GM13976 (cell line): ENCODE data around the gene OR52E5.

Experiments
- DNase-seq: peaks from one replicate; pipeline ENCODE4 v3.0.0; 2012; ENCODE audit warnings: low spot score
- in situ Hi-C: fragments of 300-500 bp; cut with MboI; formaldehyde crosslinking; loops from one replicate; pipeline ENCODE4 v1.12.0; 2022; ENCODE audit warnings: low sequenced_read_pairs, mixed read lengths, inconsistent platforms; ENCODE audit not compliant: unreplicated experiment
- TF ChIP-seq, protein P1 (sequence below): IDR thresholded peaks from 2 replicates; pipeline ENCODE4 v1.5.1; 2012; ENCODE audit warnings: borderline replicate concordance, mild to moderate bottlenecking; ENCODE audit not compliant: insufficient read depth; ENCODE audit errors: extremely low read depth, missing control alignments, control extremely low read depth

The OR52E5 gene

DNA sequence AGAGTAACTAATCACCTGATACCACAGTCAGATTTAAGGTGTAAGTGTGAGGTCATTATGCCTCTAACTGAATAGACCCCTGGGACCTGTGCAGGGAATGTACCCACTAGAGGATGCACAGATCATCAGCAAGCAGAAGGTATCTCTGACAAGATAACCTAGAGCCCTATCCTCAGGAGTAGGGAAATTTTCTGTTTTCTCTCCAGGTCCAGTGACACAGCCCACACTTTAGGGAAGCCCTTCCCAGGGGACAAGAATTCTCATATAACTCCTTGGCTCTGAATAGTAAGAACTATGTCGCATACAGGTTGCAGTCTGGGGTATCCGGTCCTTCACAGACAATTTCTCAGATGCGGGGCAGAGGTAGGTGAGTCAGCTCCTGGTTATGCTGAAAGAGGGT lies at the start of gene OR52E5:
TSS of gene OR52E5 (plus strand) at position 301 of the 400 bp plus-strand sequence. CDS start 7,569 bp downstream, outside the sequence.
- in situ Hi-C loops, result no loop called here
- no peak for DNase-seq
- TF ChIP-seq, protein P1, sequence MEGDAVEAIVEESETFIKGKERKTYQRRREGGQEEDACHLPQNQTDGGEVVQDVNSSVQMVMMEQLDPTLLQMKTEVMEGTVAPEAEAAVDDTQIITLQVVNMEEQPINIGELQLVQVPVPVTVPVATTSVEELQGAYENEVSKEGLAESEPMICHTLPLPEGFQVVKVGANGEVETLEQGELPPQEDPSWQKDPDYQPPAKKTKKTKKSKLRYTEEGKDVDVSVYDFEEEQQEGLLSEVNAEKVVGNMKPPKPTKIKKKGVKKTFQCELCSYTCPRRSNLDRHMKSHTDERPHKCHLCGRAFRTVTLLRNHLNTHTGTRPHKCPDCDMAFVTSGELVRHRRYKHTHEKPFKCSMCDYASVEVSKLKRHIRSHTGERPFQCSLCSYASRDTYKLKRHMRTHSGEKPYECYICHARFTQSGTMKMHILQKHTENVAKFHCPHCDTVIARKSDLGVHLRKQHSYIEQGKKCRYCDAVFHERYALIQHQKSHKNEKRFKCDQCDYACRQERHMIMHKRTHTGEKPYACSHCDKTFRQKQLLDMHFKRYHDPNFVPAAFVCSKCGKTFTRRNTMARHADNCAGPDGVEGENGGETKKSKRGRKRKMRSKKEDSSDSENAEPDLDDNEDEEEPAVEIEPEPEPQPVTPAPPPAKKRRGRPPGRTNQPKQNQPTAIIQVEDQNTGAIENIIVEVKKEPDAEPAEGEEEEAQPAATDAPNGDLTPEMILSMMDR, result no peak

DNA sequence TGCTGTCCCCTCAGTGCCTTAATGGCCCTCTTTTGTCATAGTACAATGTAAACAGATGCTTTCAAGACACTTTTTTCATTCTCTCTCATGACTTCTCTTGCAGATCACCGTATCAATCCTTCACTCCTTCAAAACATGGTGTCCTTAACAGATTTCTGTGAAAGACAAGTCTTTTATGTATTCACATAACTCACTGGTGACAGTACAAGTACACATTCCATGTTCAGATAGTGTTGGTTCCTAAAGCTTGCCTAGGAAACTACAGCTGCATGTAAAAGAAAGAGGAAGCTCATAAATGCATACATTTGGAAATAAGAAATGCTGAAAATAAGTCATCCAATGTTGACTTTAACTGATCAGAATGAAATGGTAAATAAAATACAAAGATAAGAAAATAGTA lies 46.3 kb upstream of the OR52E5 start:
- DNase-seq, result no peak
- in situ Hi-C loops, result no loop called here
- TF ChIP-seq, protein P1, result no peak

DNA sequence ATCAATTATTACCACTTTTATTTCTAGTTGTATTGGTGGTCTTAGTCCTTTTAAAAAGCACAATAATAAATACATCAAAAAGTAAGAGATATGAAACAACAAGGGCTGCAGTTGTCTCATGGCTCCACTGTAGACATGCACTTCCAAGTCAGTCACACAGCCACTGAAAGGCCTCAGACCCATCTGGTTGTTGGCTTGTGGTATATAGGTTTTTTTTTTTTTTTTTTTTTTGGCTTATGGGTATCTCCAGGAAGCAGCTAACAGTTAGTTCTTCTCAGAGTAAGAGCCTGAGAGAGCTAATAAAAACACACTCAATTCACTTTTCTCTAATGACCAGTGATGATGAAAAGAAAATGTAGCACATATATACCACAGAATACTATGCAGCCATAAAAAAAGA lies 45.3 kb upstream of the OR52E5 start:
- in situ Hi-C loops, result no loop called here
- no peak for DNase-seq
- TF ChIP-seq, protein P1, result no peak

DNA sequence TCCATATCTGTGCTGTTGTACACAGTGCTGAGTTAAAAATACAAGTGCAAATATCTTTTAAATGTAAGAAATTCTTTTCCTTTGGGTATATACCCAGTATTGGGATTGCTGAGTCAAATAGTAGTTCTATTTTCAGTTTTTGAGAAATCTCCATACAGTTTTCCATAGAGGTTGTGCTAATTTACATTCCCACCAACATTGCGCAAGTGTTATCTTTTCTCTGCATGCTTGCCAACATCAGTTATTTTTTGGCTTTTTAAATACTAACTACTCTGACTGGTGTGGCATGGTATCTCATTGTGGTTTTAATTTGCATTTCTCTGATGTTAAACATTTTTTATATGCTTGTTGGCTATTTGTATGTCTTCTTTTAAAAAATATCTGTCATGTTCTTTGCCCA lies 42.0 kb upstream of the OR52E5 start:
- TF ChIP-seq, protein P1, result no peak
- in situ Hi-C loops, result no loop called here
- no peak for DNase-seq

DNA sequence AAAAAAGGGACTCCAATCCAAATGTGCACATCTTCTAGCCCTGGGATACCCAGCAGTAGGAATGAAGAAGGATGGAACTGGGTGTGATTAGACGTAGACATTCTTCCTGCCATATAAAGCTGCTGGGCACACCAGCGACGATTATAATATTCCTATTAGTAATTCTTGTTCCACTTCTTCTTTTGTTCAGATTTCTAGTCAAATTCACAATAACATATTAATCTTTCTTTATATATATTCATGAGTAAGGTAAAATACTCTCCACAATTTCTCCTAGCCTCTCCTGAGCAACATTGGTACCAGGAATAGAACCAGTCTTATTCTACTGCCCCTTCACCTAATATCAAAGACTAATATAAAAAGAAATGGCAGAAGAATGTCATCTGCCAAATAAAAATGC lies 35.4 kb upstream of the OR52E5 start, which contains the start of gene OR52E8:
TSS of gene OR52E8 (minus strand) at position 101 of the 400 bp plus-strand sequence. CDS start at position 101, 0 bp downstream.
- no peak for DNase-seq
- in situ Hi-C loops, result no loop called here
- TF ChIP-seq, protein P1, result no peak

DNA sequence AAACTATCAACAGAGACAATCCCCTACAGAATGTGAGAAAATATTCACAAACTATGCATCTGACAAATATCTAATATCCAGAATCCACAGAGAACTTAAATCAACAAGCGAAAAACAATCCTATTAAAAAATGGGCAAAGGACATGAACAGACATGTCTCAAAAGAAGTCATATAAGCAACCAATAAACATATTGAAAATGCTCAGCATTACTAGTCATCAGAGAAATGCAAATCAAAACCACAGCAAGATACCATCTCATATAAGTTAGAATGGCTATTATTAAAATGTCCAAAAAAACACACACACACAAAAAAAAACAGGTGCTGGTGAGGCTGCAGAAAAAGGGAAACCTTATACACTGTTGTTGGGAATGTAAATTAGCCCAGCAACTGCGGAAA lies 27.2 kb upstream of the OR52E5 start:
- in situ Hi-C loops, result no loop called here
- TF ChIP-seq, protein P1, result no peak
- DNase-seq, result no peak

DNA sequence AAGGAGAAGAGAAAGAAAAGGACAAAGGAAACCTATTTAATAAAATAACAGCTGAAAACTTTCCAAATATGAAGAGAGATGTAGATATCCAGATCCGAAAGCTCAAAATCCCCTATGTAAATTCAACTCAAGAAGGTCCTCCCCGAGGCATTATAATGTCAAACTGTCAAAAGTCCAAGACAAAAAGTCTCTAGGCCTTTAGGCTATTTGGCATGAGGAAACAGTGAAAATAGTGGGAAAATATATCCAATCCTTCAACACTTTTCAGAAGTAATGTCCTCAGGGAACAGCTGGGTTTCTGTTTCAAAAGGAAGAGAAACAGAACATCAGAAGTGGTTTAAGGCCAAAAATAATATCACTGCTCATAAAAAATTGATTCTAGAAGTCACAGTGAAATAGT lies 14.4 kb upstream of the OR52E5 start:
- DNase-seq, result no peak
- in situ Hi-C loops, result no loop called here
- TF ChIP-seq, protein P1, result no peak
